K562 (cell line): ENCODE measurements around the gene SUFU. TPM values are rescaled to one million over a fixed set of nuclear protein-coding genes. Genes with fewer than 3 reads are reported as not detected.

Experiments
- BHLHE40 ChIP-seq: IDR thresholded peaks from 2 replicates; pipeline ENCODE4 v1.6.1; 2011; ENCODE audit warnings: low read length, improper control_type of control experiment
- BRCA1 ChIP-seq, 2 experiments: fragments of 450-650 bp in 1 of 2; sonication (generic) in 1 of 2; formaldehyde crosslinking in 1 of 2; IDR thresholded peaks; 2 replicates each; pipeline versions ENCODE4 v1.5.0 to v1.6.1; 2017 to 2020; ENCODE audit warnings: mild to moderate bottlenecking in 1 of 2, missing genetic modification reagents in 1 of 2
- CREB3L1 ChIP-seq: fragments of 450-650 bp; IDR thresholded peaks from 2 replicates; pipeline ENCODE4 v1.6.1; 2014; ENCODE audit warnings: low read depth, mild to moderate bottlenecking, moderate library complexity, borderline replicate concordance
- FOXP1 ChIP-seq: sonication (generic); formaldehyde crosslinking; IDR thresholded peaks from 2 replicates; pipeline ENCODE4 v1.8.0; 2022; ENCODE audit warnings: mild to moderate bottlenecking, missing genetic modification reagents
- KAT8 ChIP-seq: fragments of 450-650 bp; IDR thresholded peaks from 2 replicates; pipeline ENCODE4 v1.6.1; 2016; ENCODE audit warnings: low read depth, mild to moderate bottlenecking
- KDM1A ChIP-seq, 2 experiments: fragments of 450-650 bp; IDR thresholded peaks; 2 replicates each; pipeline ENCODE4 v1.6.1; 2016; ENCODE audit warnings: mild to moderate bottlenecking in 2 of 2
- MAX ChIP-seq: sonication (generic); formaldehyde crosslinking; IDR thresholded peaks from 2 replicates; pipeline ENCODE4 v1.9.0; 2022; ENCODE audit warnings: mild to moderate bottlenecking, missing genetic modification reagents
- MNT ChIP-seq, 2 experiments: fragments of 450-650 bp; conservative IDR thresholded peaks; 2 replicates each; pipeline ENCODE4 v1.6.1; 2017; ENCODE audit warnings: mild to moderate bottlenecking in 2 of 2, moderate library complexity in 2 of 2
- PKNOX1 ChIP-seq: fragments of 450-650 bp; IDR thresholded peaks from 2 replicates; pipeline ENCODE4 v1.6.1; 2016
- POLR2G ChIP-seq: fragments of 200-400 bp; formaldehyde crosslinking; IDR thresholded peaks from 2 replicates; pipeline ENCODE4 v1.6.1; 2017; ENCODE audit warnings: low read depth, mild to moderate bottlenecking, antibody characterized with exemption, low read length, moderate library complexity
- TAF1 ChIP-seq: IDR thresholded peaks from 2 replicates; pipeline ENCODE4 v1.6.1; 2011; ENCODE audit warnings: mild to moderate bottlenecking, low read length, moderate library complexity; ENCODE audit not compliant: insufficient read depth, control insufficient read depth, severe bottlenecking; ENCODE audit errors: extremely low read depth
- TCFL5 ChIP-seq: fragments of 250-450 bp; sonication (Bioruptor Pico); conservative IDR thresholded peaks from 2 replicates; pipeline ENCODE4 v1.6.1; 2021; ENCODE audit warnings: mild to moderate bottlenecking, moderate library complexity, matching md5 sums
- TEAD1 ChIP-seq, 2 experiments: fragments of 450-650 bp in 1 of 2; sonication (generic) in 1 of 2; formaldehyde crosslinking; IDR thresholded peaks; 2 replicates each; pipeline versions ENCODE4 v1.4.0 to v1.8.0; 2020 to 2022; ENCODE audit warnings: mild to moderate bottlenecking in 2 of 2, missing genetic modification reagents in 1 of 2
- TFAP4 ChIP-seq: sonication (generic); formaldehyde crosslinking; IDR thresholded peaks from 2 replicates; pipeline ENCODE4 v1.8.0; 2022; ENCODE audit warnings: missing genetic modification reagents, mild to moderate bottlenecking, moderate library complexity, borderline replicate concordance
- TOE1 ChIP-seq, 2 experiments: fragments of 450-650 bp in 1 of 2; sonication (generic) in 1 of 2; formaldehyde crosslinking in 1 of 2; IDR thresholded peaks; 2 replicates each; pipeline versions ENCODE4 v1.7.1 to v1.8.0; 2016 to 2022; ENCODE audit warnings: borderline replicate concordance in 2 of 2, mild to moderate bottlenecking in 2 of 2, antibody characterized with exemption in 1 of 2, inconsistent platforms in 1 of 2, low read depth in 1 of 2, missing genetic modification reagents in 1 of 2, moderate library complexity in 1 of 2
- USF1 ChIP-seq: sonication (generic); formaldehyde crosslinking; IDR thresholded peaks from 2 replicates; pipeline ENCODE4 v1.9.0; 2022; ENCODE audit warnings: mild to moderate bottlenecking, missing genetic modification reagents
- polyA plus RNA-seq, 8 experiments: library from polyadenylated mRNA; depleted of rRNA in 4 of 8; stranded (reverse) in 5 of 8; unstranded in 3 of 8; fragments of >200 nt; fragmentation: Nextera tagmentation in 2 of 8; fragmentation: Illumina TruSeq in 1 of 8; extraction: Ambion mirVana in 2 of 8; extraction: Trizol in 1 of 8; gene quantifications; 2 replicates each; pipeline versions ENCODE4 v1.2.1 to v1.2.3, GENCODE V29; 2011 to 2014; ENCODE audit warnings: inconsistent platforms in 1 of 8, missing spikeins in 1 of 8
- total RNA-seq, 7 experiments: library from RNA; depleted of rRNA in 6 of 7; stranded (reverse); fragments of >200 nt in 6 of 7; fragmentation: Illumina TruSeq in 2 of 7; extraction: Trizol in 2 of 7; gene quantifications; 2 replicates each; pipeline versions ENCODE4 v1.2.1 to v1.2.3, GENCODE V29; 2011 to 2021; ENCODE audit warnings: low replicate concordance in 1 of 7

The SUFU gene
- total and polyA plus RNA-seq, 9 of the 15 experiments (the other 6 are each of a cell fraction or from before 2014, with no cell fraction given) = 0.59 to 6.3 (median 0.82) TPM

- TF ChIP-seq TFAP4 (CRISPR knock-in tag) = peak; percentile 20; the same call in 1 of the 2 replicates
- no peak for TF ChIP-seq BRCA1 (IDR thresholded peaks at IDR 0.05)
- TF ChIP-seq BRCA1 (CRISPR knock-in tag; IDR thresholded peaks at IDR 0.05) = no peak
- peak; percentile 98 for TF ChIP-seq TOE1 (IDR thresholded peaks at IDR 0.05; ENCODE audit: borderline replicate concordance)
- no peak for TF ChIP-seq TOE1 (CRISPR knock-in tag; IDR thresholded peaks at IDR 0.05; ENCODE audit: borderline replicate concordance, low read depth)
- TF ChIP-seq TEAD1 (CRISPR knock-in tag; IDR thresholded peaks at IDR 0.05) = peak in 1 of 2 experiments; percentile 34; a peak in 1 of 4 replicates
- TF ChIP-seq TCFL5 = no peak
- TF ChIP-seq PKNOX1 = no peak
- peak; percentile 83 for TF ChIP-seq POLR2G
- 0 out of 2 replicates have a peak, but pooled peaks have one; percentile 28 for TF ChIP-seq MAX
- peak; percentile 94 for TF ChIP-seq BHLHE40
- no peak for TF ChIP-seq KDM1A (IDR thresholded peaks at IDR 0.05)
- peak; percentile 91 for TF ChIP-seq USF1
- peak; percentile 43 to 57; a peak in 3 of 4 replicates for TF ChIP-seq MNT (conservative IDR thresholded peaks at IDR 0.05)
- TF ChIP-seq FOXP1 (CRISPR knock-in tag) = peak; percentile 51; the same call in 1 of the 2 replicates
- peak; percentile 66 for TF ChIP-seq TAF1
- no peak for TF ChIP-seq CREB3L1
- no peak for TF ChIP-seq KAT8
Measured at GRCh38 chr10:102641880-102642735, 138.3 kb downstream of the SUFU start (continued).
